Stomach (tissue), 19 donors: ENCODE results near the gene ZNF157. TPM values are rescaled to one million over a fixed set of nuclear protein-coding genes. Genes with fewer than 3 reads are reported as not detected.
A peak's percentile ranks its signal among the peaks of the same experiment; 100 is the strongest.
"Not testable (repeated sequence)": the region's sequence is repeated elsewhere in the genome, so short reads cannot be mapped to it uniquely, and the experiment has no call there.

ENCODE experiments used
- DNase-seq, 2 donors: peaks; one replicate each; pipeline versions ENCODE4 v3.0.0 to v3.0.0-alpha.2; 2013 to 2019
- H3K27ac ChIP-seq, 5 donors: fragments of 200-600 bp in 4 of 5; sonication (generic) in 4 of 5; one replicate each; pipeline ENCODE4 v1.5.1; 2013 to 2019; ENCODE audit warnings: mild to moderate bottlenecking in 1 of 5, moderate library complexity in 1 of 5
- H3K27me3 ChIP-seq, 3 donors: fragments of 200-600 bp; sonication (generic); one replicate each; pipeline ENCODE4 v1.5.1; 2017 to 2019; ENCODE audit warnings: mixed run types in 1 of 3
- H3K36me3 ChIP-seq, 4 donors: fragments of 200-600 bp; sonication (generic); 1 replicate in 3 of 4; 2 replicates in 1 of 4; pipeline ENCODE4 v1.5.1; 2016 to 2019
- H3K4me1 ChIP-seq, 4 donors: fragments of 200-600 bp; sonication (generic); one replicate each; pipeline ENCODE4 v1.5.1; 2016 to 2019
- H3K4me3 ChIP-seq, 4 donors: fragments of 200-600 bp; sonication (generic) in 3 of 4; one replicate each; pipeline ENCODE4 v1.5.1; 2016 to 2019; ENCODE audit warnings: mild to moderate bottlenecking in 1 of 4
- H3K9me3 ChIP-seq, 4 donors: fragments of 200-600 bp; sonication (generic); one replicate each; pipeline ENCODE4 v1.5.1; 2016 to 2019
- EP300 ChIP-seq: sonication (generic); formaldehyde crosslinking; IDR thresholded peaks from one replicate; pipeline ENCODE4 v1.6.1; 2017; ENCODE audit warnings: antibody characterized with exemption
- POLR2A ChIP-seq, 4 donors: fragments of 450-650 bp; IDR thresholded peaks; one replicate each; pipeline ENCODE4 v1.6.1; 2016; ENCODE audit warnings: antibody characterized with exemption in 4 of 4, control low read depth in 2 of 4, mild to moderate bottlenecking in 1 of 4, moderate library complexity in 1 of 4
- POLR2AphosphoS5 ChIP-seq, 3 donors: sonication (generic); formaldehyde crosslinking; IDR thresholded peaks; one replicate each; pipeline ENCODE4 v1.6.1; 2016; ENCODE audit warnings: antibody characterized with exemption in 3 of 3
- WGBS, 5 donors: extraction: QIAGEN DNeasy Blood & Tissue Kit in 3 of 5; methylation state at CpG; one replicate each; pipeline versions ENCODE4 v1.1.5 to v1.1.7; 2013 to 2018; 5-methylcytosine and 5-hydroxymethylcytosine counted together
- intact Hi-C: fragments of 100-400 bp; cut with DNase I; formaldehyde crosslinking; loops from one replicate; pipeline ENCODE4 v1.15.1; 2023; ENCODE audit warnings: low total_unique reads
- long read RNA-seq, 10 donors: transcript quantifications; one replicate each; lab custom pipeline, GENCODE V29; 2026
- polyA plus RNA-seq, 3 donors: library from polyadenylated mRNA; stranded (reverse); fragments of 200-250 nt; gene quantifications; one replicate each; pipeline ENCODE4 v1.2.3, GENCODE V29; 2013
- total RNA-seq, 5 donors: library from RNA; depleted of rRNA; stranded (reverse); fragments of >200 nt; gene quantifications; one replicate each; pipeline versions ENCODE4 v1.1.0 to v1.2.3, GENCODE V29; 2014 to 2016
- TF ChIP-seq, protein P1 (sequence below), 7 experiments: fragments of 450-650 bp in 4 of 7; fragments of 200-600 bp in 3 of 7; sonication (generic) in 3 of 7; IDR thresholded peaks; one replicate each; pipeline ENCODE4 v1.5.1; 2016 to 2019; ENCODE audit warnings: antibody characterized with exemption in 7 of 7, control low read depth in 2 of 7, mild to moderate bottlenecking in 1 of 7
- donor health status: healthy with polysubstance abuse.
- donor health status: Bipolar disorder and iron deficiency.
- donor health status: healthy.

ZNF157 gene
- total RNA-seq, result under 1 TPM in 1 of 5 donors, not detected in 4; 0.18 TPM
- under 1 TPM in 1 of 3 donors, not detected in 2; 0.15 TPM for polyA plus RNA-seq
- long read RNA-seq, donor 1, result 0 reads
- long read RNA-seq, donor 2, result 0 reads
- long read RNA-seq, donor 3, result 0 reads
- long read RNA-seq, donor 4, result 0 reads
- long read RNA-seq, donor 5, result 0 reads
- long read RNA-seq, donor 6, result 0 reads
- long read RNA-seq, donor 7, result 0 reads
- long read RNA-seq, donor 8, result 0 reads
- long read RNA-seq, donor 9, result 0 reads
- long read RNA-seq, donor 10, result 0 reads

DNA sequence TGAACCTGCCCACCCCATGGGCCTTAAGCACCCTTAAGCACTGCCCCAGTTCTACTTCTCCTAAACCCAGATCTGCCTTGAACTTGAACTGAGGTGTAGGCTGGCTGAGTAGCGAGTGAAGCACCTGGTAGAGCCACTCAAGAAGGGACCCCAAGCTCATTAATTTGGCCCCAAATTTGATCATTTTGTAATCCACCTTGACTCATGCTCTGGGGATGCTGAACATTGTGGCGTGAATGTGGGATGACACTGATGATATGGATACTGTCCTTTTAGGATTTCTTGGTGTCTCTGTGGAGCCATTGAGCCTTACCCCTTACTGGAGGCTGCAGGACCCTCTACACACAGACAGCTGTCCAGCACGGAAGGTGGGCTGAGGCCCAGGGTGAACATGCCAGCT lies at the start of gene ZNF157:
TSS of gene ZNF157 (plus strand) at position 301 of the 400 bp plus-strand sequence. CDS start at position 392, 91 bp downstream.
- H3K27me3 ChIP-seq, result no peaks in the 10 kb centered on the region
- WGBS, 5 donors, result 64 to 96% (median 80%) methylated on average over 3 of the region's 3 CpGs
- H3K4me3 ChIP-seq, result no peak within 1 kb of the TSS
- DNase-seq, result no peak
- H3K4me1 ChIP-seq, result no peaks in the 10 kb centered on the region
- H3K9me3 ChIP-seq, result peaks cover 0 to 11% (median 0%) of the 10 kb centered on the region in 4 donors
- H3K36me3 ChIP-seq, result no peaks in the 10 kb centered on the region
- intact Hi-C loops, result no loop called here
- TF ChIP-seq EP300, result no peak
- TF ChIP-seq POLR2A (IDR thresholded peaks at IDR 0.05), result no peak
- TF ChIP-seq POLR2AphosphoS5 (IDR thresholded peaks at IDR 0.05), result no peak
- TF ChIP-seq, protein P1, sequence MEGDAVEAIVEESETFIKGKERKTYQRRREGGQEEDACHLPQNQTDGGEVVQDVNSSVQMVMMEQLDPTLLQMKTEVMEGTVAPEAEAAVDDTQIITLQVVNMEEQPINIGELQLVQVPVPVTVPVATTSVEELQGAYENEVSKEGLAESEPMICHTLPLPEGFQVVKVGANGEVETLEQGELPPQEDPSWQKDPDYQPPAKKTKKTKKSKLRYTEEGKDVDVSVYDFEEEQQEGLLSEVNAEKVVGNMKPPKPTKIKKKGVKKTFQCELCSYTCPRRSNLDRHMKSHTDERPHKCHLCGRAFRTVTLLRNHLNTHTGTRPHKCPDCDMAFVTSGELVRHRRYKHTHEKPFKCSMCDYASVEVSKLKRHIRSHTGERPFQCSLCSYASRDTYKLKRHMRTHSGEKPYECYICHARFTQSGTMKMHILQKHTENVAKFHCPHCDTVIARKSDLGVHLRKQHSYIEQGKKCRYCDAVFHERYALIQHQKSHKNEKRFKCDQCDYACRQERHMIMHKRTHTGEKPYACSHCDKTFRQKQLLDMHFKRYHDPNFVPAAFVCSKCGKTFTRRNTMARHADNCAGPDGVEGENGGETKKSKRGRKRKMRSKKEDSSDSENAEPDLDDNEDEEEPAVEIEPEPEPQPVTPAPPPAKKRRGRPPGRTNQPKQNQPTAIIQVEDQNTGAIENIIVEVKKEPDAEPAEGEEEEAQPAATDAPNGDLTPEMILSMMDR (IDR thresholded peaks at IDR 0.05), result no peak
- H3K27ac ChIP-seq, result no peak within 1 kb of the TSS

DNA sequence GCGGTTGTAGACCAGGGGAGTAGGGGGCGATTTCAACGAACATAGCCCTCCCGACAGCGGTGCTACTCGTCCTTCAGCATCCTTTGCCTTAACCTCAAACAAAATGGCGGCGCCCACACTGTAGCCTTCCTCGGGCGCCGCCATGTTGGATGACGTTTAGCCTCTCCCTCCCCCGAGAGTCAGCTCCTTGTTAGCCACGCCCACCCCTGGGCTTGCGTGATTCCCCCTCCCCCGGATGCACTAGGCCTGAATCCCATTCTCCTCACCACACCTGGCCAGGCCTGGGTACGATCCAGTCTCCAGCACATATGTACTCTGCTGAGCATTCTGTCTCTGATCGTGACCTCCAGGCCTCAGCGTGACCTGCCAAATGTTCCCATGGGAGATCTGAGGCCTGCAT lies 49.0 kb upstream of the ZNF157 start:
- intact Hi-C loops, result no loop called here

DNA sequence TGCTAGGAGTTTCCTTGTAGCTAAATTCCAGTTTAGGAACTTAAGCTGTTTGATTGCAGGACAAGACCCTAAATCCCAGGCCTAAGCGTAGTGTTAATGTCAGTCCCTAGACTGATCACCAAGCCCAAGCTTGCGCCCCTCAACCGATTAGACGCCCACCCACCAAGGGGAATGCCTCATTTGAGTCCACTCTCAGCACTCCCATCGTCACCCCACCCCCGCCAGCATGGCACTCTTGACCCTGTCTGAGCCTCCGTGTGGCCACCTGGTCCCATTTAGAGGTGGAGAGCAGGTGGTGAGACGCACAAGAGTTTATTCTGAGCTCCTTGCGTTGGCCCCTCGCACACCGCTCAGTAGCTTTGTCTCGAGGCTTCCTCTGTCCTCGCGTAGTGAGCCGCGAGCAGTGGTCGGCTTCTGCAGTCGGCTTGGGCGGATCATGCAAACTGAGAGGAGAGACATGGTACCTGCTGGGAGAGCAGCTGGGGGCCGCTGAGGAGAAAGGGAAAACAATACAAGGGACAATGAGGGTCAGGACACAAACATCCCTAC lies 48.5 kb upstream of the ZNF157 start:
- Histone ChIP-seq H3K9me3 (no peaks in the 10 kb centered on the region), H3K27me3 (peaks cover 0 to 10% (median 0%) of the 10 kb centered on the region in 3 donors), H3K36me3 (no peaks in the 10 kb centered on the region), H3K4me3 (no peak overlapping the region), H3K27ac (no peak overlapping the region), H3K4me1 (no peaks in the 10 kb centered on the region)
- WGBS, 5 donors, result 80 to 88% (median 84%) methylated on average over 11 to 20 of the region's 20 CpGs
- DNase-seq, result no peak
- TF ChIP-seq EP300 (no peak), POLR2AphosphoS5 (IDR thresholded peaks at IDR 0.05) (no peak), POLR2A (IDR thresholded peaks at IDR 0.05) (no peak)
- TF ChIP-seq, protein P1 (IDR thresholded peaks at IDR 0.05), result no peak
- intact Hi-C loops, result no loop called here

More for the DNA sequence above, 49.0 kb upstream of the ZNF157 start:
- TF ChIP-seq EP300 (no peak), POLR2AphosphoS5 (IDR thresholded peaks at IDR 0.05) (no peak)
- H3K9me3 ChIP-seq, result no peaks in the 10 kb centered on the region
- no peak overlapping the region for H3K4me3 ChIP-seq
- peaks cover 0 to 13% (median 0%) of the 10 kb centered on the region in 3 donors for H3K27me3 ChIP-seq
- 12 to 59% (median 45%) methylated on average over 10 to 19 of the region's 19 CpGs for WGBS, 5 donors
- peak in 1 of 2 donors; percentile 84 for DNase-seq
- no peaks in the 10 kb centered on the region for H3K4me1 ChIP-seq
- no peak overlapping the region for H3K27ac ChIP-seq
- H3K36me3 ChIP-seq, result no peaks in the 10 kb centered on the region

DNA sequence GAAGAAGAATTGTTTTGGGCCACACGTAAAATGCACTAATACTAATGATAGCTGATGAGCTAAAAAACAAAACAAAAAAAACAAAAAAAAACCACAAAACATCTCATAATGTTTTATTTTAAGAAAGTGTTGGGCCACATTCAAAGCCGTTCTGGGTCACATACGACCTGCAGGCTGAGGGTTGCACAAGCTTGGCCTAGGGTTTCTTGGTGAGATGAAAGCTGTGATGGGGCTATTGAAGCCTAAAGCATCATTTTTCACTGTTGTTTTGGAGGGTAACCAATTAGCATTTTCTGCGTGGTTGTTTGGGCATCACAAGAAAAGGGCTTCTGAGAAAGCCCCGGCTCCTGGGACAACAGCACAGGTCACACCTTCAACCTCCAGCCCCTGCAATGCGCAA lies 42.5 kb upstream of the ZNF157 start:
- H3K27ac ChIP-seq, result no peak overlapping the region
- intact Hi-C loops, result no loop called here
- no peak overlapping the region for H3K4me3 ChIP-seq
- H3K27me3 ChIP-seq, result peaks cover 0 to 7% (median 0%) of the 10 kb centered on the region in 3 donors
- 76 to 89% (median 80%) methylated on average over 6 of the region's 6 CpGs for WGBS, 5 donors
- H3K4me1 ChIP-seq, result no peaks in the 10 kb centered on the region
- TF ChIP-seq EP300, result no peak
- TF ChIP-seq POLR2A (IDR thresholded peaks at IDR 0.05), result no peak
- TF ChIP-seq, protein P1 (IDR thresholded peaks at IDR 0.05), result no peak
- no peak for TF ChIP-seq POLR2AphosphoS5 (IDR thresholded peaks at IDR 0.05)
- DNase-seq, result no peak
- H3K36me3 ChIP-seq, result no peaks in the 10 kb centered on the region
- H3K9me3 ChIP-seq, result no peaks in the 10 kb centered on the region

DNA sequence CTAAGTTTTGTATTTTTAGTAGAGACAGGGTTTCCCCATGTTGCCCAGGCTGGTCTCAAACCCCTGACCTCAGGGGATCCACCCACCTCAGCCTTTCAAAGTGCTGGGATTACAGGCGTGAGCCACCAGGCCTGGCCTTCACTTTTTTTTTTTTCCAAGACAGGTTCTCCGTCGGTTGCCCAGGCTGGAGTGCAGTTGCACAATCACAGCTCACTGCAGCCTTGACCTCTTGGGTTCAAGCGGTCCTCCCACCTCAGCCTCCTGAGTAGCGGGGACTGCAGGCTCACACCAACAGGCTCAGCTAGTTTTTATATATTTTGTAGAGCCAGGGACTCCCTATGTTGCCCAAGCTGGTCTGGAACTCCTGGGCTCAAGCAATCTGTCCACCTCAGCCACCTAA lies 37.6 kb upstream of the ZNF157 start:
- H3K4me1 ChIP-seq, H3K27ac ChIP-seq, H3K27me3 ChIP-seq, H3K9me3 ChIP-seq, DNase-seq, H3K4me3 ChIP-seq, H3K36me3 ChIP-seq, intact Hi-C loops: not testable (repeated sequence)
- 60 to 91% (median 72%) methylated on average over 1 to 5 of the region's 5 CpGs for WGBS, 5 donors
